GM18519 (cell line): ENCODE results near the gene RHBDL3.
"Not testable (repeated sequence)": the region's sequence is repeated elsewhere in the genome, so short reads cannot be mapped to it uniquely, and the experiment has no call there.

Source experiments
- ATAC-seq: cut with Tn5 transposase; IDR thresholded peaks from one replicate; pipeline ENCODE4 v1.9.1; 2021; ENCODE audit warnings: mild to moderate bottlenecking, moderate library complexity; ENCODE audit not compliant: unreplicated experiment, low FRiP score

The RHBDL3 gene

DNA sequence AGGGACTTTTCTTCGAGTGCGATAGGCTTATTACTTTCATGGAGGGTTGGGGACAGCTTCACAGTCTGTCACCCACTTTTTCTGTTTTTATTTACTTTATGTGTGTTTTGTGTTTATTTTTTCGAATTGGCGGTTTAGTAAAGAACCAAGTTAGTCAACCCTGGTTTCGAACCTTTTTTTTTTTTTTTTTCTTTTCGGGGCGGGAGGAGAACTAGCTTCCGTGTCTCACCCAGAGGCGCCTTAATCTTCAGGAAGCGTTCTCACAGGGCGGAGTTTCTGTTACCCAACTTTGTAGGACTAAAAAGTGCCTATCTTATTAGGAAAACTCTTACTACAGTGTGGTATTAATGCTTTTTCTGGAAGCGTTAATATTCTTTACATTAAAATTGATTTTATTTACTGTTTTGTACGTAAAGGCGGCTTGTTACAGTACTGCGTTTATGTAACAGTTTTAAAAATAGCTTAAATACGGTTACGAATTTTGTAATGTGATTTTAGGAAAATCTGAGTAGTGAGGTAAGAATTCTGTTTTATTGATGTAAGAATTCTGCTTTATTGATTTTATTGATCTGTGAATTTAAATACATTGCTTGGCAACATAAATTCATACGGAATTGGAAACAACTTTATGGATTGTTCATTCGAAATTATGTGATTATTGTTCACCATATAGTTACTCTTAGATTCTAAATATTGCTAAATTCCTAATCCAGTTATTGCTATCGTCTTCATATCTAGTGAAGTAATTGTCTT is 85.2 kb downstream of the RHBDL3 start:
- no peak for ATAC-seq

DNA sequence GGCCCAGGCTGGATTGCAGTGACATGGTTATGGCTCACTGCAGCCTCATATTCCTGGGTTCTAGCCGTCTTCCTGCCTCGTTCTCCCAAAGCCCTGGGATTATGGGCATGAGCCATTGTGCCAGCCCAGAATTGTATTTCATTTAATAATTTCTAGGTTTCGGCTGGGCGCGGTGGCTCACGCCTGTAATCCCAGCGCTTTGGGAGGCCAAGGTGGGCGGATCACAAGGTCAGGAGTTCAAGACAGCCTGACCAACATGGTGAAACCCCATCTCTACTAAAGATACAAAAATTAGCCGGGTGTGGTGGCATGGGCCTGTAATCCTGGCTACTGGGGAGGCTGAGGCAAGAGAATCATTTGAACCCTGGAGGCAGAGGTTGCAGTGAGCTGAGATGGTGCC is 87.1 kb downstream of the RHBDL3 start:
- ATAC-seq = not testable (repeated sequence)

DNA sequence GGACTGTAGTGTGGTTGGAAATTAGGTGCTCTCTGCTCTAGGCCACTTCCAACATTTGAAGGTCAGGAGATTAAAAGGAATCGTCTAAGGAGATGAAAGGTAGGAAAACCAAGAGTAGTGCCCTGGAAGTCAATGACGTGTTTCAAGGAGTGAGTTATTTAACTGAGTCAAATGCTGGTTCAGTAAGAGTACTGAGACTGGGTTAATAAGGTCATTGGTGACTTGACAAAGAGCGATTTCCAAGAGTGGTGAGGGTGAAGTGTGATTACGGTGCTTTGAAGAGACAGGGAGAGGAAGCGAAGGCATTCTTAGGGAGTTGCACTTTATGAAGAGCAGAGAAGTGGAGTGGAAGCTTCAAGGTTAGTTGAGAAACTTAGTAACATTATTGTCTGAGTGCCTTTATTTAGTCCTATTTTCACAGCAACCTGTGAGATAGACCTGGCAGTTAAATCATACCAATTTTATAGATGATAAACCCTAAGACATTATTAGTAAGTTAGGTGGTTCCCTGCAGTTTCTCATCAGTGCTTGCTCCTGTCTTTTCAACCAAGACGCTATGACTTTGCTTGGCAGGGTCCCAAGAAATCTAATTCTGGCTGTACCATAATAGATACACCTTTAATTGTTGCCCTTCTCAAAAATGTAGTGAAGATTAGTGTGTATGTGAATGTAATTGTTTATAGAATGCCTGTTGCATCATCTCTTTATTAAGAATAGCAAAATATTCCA is 90.2 kb downstream of the RHBDL3 start:
- ATAC-seq = no peak

DNA sequence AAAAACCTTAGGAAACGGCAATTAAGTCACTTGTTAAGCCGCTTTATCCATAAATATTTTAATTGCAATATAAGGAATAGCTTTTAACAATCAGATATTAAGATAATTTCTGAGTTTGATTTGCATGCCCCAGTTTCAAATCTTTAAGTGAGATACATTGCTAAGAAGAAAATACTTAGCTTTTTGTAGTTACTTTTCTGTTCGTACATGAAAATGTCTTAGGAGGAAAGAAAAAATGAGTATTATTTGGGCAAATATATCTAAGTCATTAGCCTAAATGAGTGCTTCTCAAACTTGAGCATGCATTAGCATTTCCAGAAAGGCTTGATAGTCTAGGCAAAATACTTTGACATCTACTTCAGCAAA is 90.7 kb downstream of the RHBDL3 start:
- ATAC-seq = no peak

DNA sequence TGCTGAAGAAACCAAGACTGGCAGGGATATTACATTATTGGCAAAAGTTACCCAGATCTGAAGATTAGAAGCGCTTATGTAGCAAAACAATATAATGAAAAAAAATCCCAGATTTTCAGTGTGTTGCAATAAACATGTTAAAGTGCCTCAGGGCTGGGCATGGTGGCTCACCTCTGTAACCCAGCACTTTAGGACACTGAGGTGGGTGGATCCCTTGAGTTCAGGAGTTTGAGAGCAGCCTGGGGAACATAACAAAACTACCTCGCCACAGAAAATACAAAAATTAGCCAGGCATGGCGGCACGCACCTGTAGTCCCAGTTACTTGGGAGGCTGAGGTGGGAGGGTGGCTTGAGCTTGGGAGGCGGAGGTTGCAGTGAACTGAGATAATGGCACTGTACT is 91.1 kb downstream of the RHBDL3 start:
- no peak for ATAC-seq

DNA sequence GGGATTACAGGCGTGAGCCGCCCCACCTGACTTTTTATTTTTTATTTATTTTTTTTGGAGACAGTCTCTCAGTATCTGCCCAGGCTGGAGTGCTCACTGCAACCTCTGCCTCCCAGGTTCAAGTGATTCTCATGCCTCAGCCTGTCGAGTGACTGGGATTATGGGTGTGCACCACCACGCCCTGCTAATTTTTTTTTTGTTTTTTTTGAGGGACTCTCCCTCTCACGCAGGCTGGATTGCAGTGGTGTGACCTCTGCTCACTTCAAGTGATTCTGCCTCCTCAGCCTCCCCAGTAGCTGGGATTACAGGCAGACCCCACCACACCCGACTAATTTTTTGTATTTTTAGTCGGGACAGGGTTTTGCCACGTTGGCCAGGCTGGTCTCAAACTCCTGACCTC is 92.0 kb downstream of the RHBDL3 start:
- no peak for ATAC-seq

DNA sequence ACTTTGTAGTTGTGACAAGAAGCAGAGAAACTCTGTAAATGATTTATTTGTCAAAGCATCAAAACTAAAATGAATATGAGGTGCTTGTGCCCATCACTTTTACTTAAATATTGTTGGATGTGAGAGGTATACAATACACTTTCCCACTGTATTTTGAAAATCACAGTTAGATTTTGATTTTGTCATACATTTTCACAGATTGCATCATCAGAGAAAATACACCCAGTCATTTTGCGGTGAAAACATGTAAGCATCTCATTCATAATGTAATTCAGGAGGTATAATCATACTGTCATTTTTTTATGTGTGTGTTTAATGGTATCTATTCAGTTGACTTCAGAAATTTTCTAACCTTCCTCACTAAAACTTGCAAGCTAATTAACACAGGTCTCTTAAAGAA is 95.6 kb downstream of the RHBDL3 start:
- no peak for ATAC-seq

DNA sequence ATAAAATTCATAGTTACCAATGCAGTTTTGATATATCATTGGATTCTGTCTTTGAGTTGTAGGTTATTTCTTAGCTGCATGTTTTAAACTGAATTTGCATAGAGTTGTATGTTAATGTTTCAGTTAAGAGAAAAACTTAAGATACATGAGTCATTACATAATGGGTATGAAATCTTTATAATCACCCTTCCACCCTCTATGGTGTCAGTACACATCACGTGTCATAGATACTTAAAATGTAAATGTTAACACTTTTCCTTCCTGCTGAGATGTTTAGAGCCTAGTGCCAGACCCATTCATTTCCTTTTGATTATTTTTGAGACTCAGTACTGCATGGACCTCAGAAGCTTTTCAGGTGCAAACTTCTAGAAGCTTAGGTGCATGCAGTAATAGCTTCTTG is 104.8 kb downstream of the RHBDL3 start:
- ATAC-seq = no peak
